ENCODE results near the gene CELF2. TPM values are rescaled to one million over a fixed set of nuclear protein-coding genes. Genes with fewer than 3 reads are reported as not detected.

CELF2 gene
- total RNA-seq, 2 experiments from 2014 or later: 197 to 205 TPM

GRCh38 chr10:11145495-11145855, 127.8 kb downstream of the CELF2 start:
- DNase-seq (peak; percentile 47 to 89 (median 64)), ATAC-seq (ENCODE audit: poor library complexity) (peak; percentile 63)
- Mint-ChIP-seq H3K27me3 (no peaks in the 10 kb centered on the region), H3K4me1 (ENCODE audit: low read depth) (peaks cover 97% of the 10 kb centered on the region), H3K9me3 (no peaks in the 10 kb centered on the region), H3K4me3 (peak overlapping the region; percentile 73), H3K36me3 (ENCODE audit: low read depth) (no peaks in the 10 kb centered on the region), H3K27ac (peak overlapping the region; percentile 97)
- H3K27me3 ChIP-seq (ENCODE audit: control insufficient read depth in 1 of 2, insufficient read depth in 2 of 2, low read length in 2 of 2): no peaks in the 10 kb centered on the region
- no peaks in the 10 kb centered on the region for H3K36me3 ChIP-seq (ENCODE audit: insufficient read depth, low read length)
- H3K9me3 ChIP-seq (ENCODE audit: control insufficient read depth in 1 of 2, insufficient read depth in 1 of 2, low read length in 2 of 2): no peaks in the 10 kb centered on the region
- peak overlapping the region; percentile 15 for H3K4me3 ChIP-seq (ENCODE audit: low read length)
- H3K27ac ChIP-seq (ENCODE audit: low read depth in 1 of 2, low read length in 2 of 2): peak overlapping the region; percentile 89 to 91
- no peak for TF ChIP-seq CTCF (IDR thresholded peaks at IDR 0.05)
- ChIA-PET POLR2A (interaction anchor here (0.5 to 12.9 kb wide), 22 partner anchors 9 to 136 kb away, joined by 3 to 1077 read pairs (median 4); partner anchors contain the start of gene CELF2), CTCF (interaction anchor here (0.5 to 9.4 kb wide), 4 partner anchors 19 to 113 kb away, joined by 3 to 107 read pairs (median 4); no protein-coding TSS in a partner anchor)
- peaks cover 94% of the 10 kb centered on the region for H3K4me1 ChIP-seq (ENCODE audit: insufficient read depth, low read length)
- intact Hi-C loops (cut with DNase I, micrococcal nuclease): loop anchor here (1.0 to 5.0 kb wide), 4 partner anchors 18 to 33 kb away; no protein-coding TSS in a partner anchor

GRCh38 chr10:11146402-11147171, 128.9 kb downstream of the CELF2 start:
- Mint-ChIP-seq H3K4me1 (ENCODE audit: low read depth) (peaks cover 99% of the 10 kb centered on the region), H3K27me3 (no peaks in the 10 kb centered on the region), H3K4me3 (peak overlapping the region; percentile 57), H3K36me3 (ENCODE audit: low read depth) (no peaks in the 10 kb centered on the region), H3K9me3 (no peaks in the 10 kb centered on the region), H3K27ac (peak overlapping the region; percentile 97)
- no peaks in the 10 kb centered on the region for H3K9me3 ChIP-seq (ENCODE audit: control insufficient read depth in 1 of 2, insufficient read depth in 1 of 2, low read length in 2 of 2)
- H3K4me3 ChIP-seq (ENCODE audit: low read length): no peak overlapping the region
- intact Hi-C loops (cut with DNase I, micrococcal nuclease): loop anchor here in 1 of 2 experiments (5.0 kb wide), 1 partner anchor 34 kb away; no protein-coding TSS in a partner anchor
- peaks cover 92% of the 10 kb centered on the region for H3K4me1 ChIP-seq (ENCODE audit: insufficient read depth, low read length)
- no peak for TF ChIP-seq CTCF (IDR thresholded peaks at IDR 0.05)
- DNase-seq (peak in 3 of 14 experiments; percentile 23 to 38 (median 26)), ATAC-seq (ENCODE audit: poor library complexity) (no peak)
- ChIA-PET POLR2A (interaction anchor here (0.8 to 12.9 kb wide), 8 partner anchors 10 to 80 kb away, joined by 3 to 1077 read pairs (median 6); no protein-coding TSS in a partner anchor), CTCF (interaction anchor here (0.6 to 9.4 kb wide), 5 partner anchors 18 to 44 kb away, joined by 3 to 107 read pairs (median 5); no protein-coding TSS in a partner anchor)
- H3K36me3 ChIP-seq (ENCODE audit: insufficient read depth, low read length): no peaks in the 10 kb centered on the region
- no peaks in the 10 kb centered on the region for H3K27me3 ChIP-seq (ENCODE audit: control insufficient read depth in 1 of 2, insufficient read depth in 2 of 2, low read length in 2 of 2)
- peak overlapping the region; percentile 89 to 91 for H3K27ac ChIP-seq (ENCODE audit: low read depth in 1 of 2, low read length in 2 of 2)

GRCh38 chr10:11147722-11148121, 130.1 kb downstream of the CELF2 start:
- H3K4me1 Mint-ChIP-seq (ENCODE audit: low read depth): peaks cover 99% of the 10 kb centered on the region
- peak overlapping the region; percentile 65 for H3K4me3 Mint-ChIP-seq
- Histone ChIP-seq H3K36me3 (ENCODE audit: insufficient read depth, low read length) (no peaks in the 10 kb centered on the region), H3K4me3 (ENCODE audit: low read length) (no peak overlapping the region), H3K9me3 (ENCODE audit: control insufficient read depth in 1 of 2, insufficient read depth in 1 of 2, low read length in 2 of 2) (no peaks in the 10 kb centered on the region), H3K27ac (ENCODE audit: low read depth in 1 of 2, low read length in 2 of 2) (peak overlapping the region; percentile 89 to 91), H3K27me3 (ENCODE audit: control insufficient read depth in 1 of 2, insufficient read depth in 2 of 2, low read length in 2 of 2) (no peaks in the 10 kb centered on the region), H3K4me1 (ENCODE audit: insufficient read depth, low read length) (peaks cover 92% of the 10 kb centered on the region)
- ATAC-seq (ENCODE audit: poor library complexity): no peak
- CTCF ChIA-PET: interaction anchor here (9.4 kb wide), 1 partner anchor 17 kb away, joined by 107 read pairs; no protein-coding TSS in a partner anchor
- H3K9me3 Mint-ChIP-seq: no peaks in the 10 kb centered on the region
- H3K27me3 Mint-ChIP-seq: no peaks in the 10 kb centered on the region
- intact Hi-C loops (cut with DNase I, micrococcal nuclease): loop anchor here in 1 of 2 experiments (2.0 to 5.0 kb wide), 2 partner anchors 19 to 35 kb away; no protein-coding TSS in a partner anchor
- peak overlapping the region; percentile 97 for H3K27ac Mint-ChIP-seq
- H3K36me3 Mint-ChIP-seq (ENCODE audit: low read depth): no peaks in the 10 kb centered on the region
- TF ChIP-seq CTCF (IDR thresholded peaks at IDR 0.05): no peak
- DNase-seq: peak in 6 of 14 experiments; percentile 20 to 73 (median 56)
- POLR2A ChIA-PET: interaction anchor here (1.4 to 12.9 kb wide), 4 partner anchors 12 to 34 kb away, joined by 5 to 1077 read pairs (median 28); no protein-coding TSS in a partner anchor
